Fibroblast of lung (primary cell): Measurements from ENCODE around the gene DNAJB2.

Experiments
- EZH2 ChIP-seq: IDR thresholded peaks from 2 replicates; pipeline ENCODE4 v1.5.1; 2012; ENCODE audit warnings: low read length, control low read depth, mild to moderate bottlenecking; ENCODE audit errors: missing control alignments
- TF ChIP-seq, protein P1 (sequence below), 2 donors: IDR thresholded peaks in 1 of 2; conservative IDR thresholded peaks in 1 of 2; 1 replicate in 1 of 2; 2 replicates in 1 of 2; pipeline ENCODE4 v1.5.1; 2011 to 2012; ENCODE audit warnings: low read length in 2 of 2, control low read depth in 1 of 2, inconsistent platforms in 1 of 2, low read depth in 1 of 2, mild to moderate bottlenecking in 1 of 2

DNA sequence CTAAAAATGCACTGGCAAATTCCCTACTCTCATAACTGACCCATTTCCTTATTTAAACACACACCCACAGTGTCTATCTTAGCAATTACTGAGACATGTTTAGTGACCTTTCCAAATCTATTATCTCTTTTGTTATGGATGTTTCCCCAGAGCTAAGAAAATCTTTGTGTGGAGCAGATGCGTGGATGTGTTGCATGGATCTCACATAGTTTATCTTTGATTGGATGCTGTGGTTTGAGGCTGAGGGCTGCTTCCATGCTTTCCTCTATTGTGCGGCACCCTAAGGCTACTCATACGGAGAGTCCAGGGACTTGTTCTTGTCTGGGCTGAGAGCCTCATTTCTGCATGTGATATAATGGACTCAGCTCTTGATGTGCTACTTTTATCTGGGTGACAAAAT lies 44.8 kb upstream of the DNAJB2 start:
- TF ChIP-seq, protein P1, sequence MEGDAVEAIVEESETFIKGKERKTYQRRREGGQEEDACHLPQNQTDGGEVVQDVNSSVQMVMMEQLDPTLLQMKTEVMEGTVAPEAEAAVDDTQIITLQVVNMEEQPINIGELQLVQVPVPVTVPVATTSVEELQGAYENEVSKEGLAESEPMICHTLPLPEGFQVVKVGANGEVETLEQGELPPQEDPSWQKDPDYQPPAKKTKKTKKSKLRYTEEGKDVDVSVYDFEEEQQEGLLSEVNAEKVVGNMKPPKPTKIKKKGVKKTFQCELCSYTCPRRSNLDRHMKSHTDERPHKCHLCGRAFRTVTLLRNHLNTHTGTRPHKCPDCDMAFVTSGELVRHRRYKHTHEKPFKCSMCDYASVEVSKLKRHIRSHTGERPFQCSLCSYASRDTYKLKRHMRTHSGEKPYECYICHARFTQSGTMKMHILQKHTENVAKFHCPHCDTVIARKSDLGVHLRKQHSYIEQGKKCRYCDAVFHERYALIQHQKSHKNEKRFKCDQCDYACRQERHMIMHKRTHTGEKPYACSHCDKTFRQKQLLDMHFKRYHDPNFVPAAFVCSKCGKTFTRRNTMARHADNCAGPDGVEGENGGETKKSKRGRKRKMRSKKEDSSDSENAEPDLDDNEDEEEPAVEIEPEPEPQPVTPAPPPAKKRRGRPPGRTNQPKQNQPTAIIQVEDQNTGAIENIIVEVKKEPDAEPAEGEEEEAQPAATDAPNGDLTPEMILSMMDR (conservative IDR thresholded peaks at IDR 0.05 in 1 of 2, IDR thresholded peaks at IDR 0.05 in 1 of 2; ENCODE audit: low read depth in 1 of 2, low read length in 2 of 2) = no peak
- TF ChIP-seq EZH2 = no peak
